Measurements from ENCODE around the gene CA12. TPM values are rescaled to one million over a fixed set of nuclear protein-coding genes. Genes with fewer than 3 reads are reported as not detected.
A peak's percentile ranks its signal among the peaks of the same experiment; 100 is the strongest.

The CA12 gene
- polyA plus RNA-seq, 3 donors: not detected

DNA sequence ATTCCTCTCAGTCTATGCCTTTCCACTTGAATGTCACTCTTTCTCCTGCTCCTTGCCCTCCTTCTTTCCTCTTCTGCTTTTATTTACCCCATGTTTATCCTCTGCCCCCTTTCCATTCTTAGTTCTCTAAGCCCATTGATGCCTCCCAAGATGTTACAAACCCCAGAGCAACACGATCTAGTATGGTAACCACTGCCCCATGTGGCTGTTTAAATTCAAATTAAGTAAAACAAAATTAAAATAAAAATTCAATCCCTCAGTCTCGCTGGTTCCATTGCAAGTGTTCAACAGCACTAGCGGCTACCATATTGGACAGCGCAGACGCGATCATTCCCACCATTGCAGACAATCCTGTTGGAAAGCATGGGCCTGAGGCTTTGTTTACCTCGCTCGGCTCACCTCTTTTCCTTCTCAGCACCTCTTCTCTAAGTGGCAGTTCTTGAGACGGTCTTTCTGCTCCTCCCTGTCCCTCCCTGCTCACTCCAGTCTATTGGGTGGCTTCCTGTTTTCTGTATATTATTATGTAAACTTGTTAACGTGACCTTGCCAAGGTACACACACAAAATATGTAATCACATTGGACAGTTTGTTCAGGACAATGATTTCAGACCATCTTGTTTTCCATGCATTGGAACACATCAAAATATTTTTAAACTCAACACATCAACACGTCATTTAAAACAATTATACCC is 21.8 kb upstream of the CA12 start:
- WGBS (ENCODE audit: insufficient coverage): 98% methylated on average over 5 of the region's 11 CpGs
- Histone ChIP-seq H3K4me2 (replicated peaks; ENCODE audit: extremely low read depth, low read length, poor library complexity, severe bottlenecking) (no peak overlapping the region), H3K79me2 (ENCODE audit: insufficient read depth, low read length) (no peaks in the 10 kb centered on the region), H2AFZ (ENCODE audit: insufficient read depth, low read depth, low read length, poor library complexity, severe bottlenecking) (no peak overlapping the region), H3K4me1 (ENCODE audit: control insufficient read depth in 1 of 2, insufficient read depth in 2 of 2, low read length in 2 of 2) (peaks cover 11 to 22% of the 10 kb centered on the region in 2 donors), H3K9me3 (replicated peaks in 1 of 2; ENCODE audit: control insufficient read depth in 1 of 2, insufficient read depth in 1 of 2, low read length in 2 of 2) (no peaks in the 10 kb centered on the region), H3K4me3 (replicated peaks in 1 of 3; ENCODE audit: low read depth in 2 of 3, low read length in 3 of 3) (no peak overlapping the region), H3K36me3 (replicated peaks in 1 of 2; ENCODE audit: control insufficient read depth in 1 of 2, insufficient read depth in 2 of 2, low read length in 2 of 2) (no peaks in the 10 kb centered on the region), H3K27me3 (ENCODE audit: control insufficient read depth in 2 of 2, insufficient read depth in 2 of 2, low read length in 2 of 2) (no peaks in the 10 kb centered on the region), H4K20me1 (ENCODE audit: insufficient read depth, low read length) (no peaks in the 10 kb centered on the region), H3K27ac (ENCODE audit: low read depth in 1 of 2, low read length in 2 of 2) (no peak overlapping the region), H3K9ac (ENCODE audit: insufficient read depth, low read length, poor library complexity, severe bottlenecking) (no peak overlapping the region)
- no peak for DNase-seq
- intact Hi-C loops (cut with micrococcal nuclease): loop anchor here in 1 of 2 donors (5.0 kb wide), 1 partner anchor 356 kb away; no protein-coding TSS in a partner anchor
- H3K4me3 Mint-ChIP-seq: no peak overlapping the region
- TF ChIP-seq, protein P1, sequence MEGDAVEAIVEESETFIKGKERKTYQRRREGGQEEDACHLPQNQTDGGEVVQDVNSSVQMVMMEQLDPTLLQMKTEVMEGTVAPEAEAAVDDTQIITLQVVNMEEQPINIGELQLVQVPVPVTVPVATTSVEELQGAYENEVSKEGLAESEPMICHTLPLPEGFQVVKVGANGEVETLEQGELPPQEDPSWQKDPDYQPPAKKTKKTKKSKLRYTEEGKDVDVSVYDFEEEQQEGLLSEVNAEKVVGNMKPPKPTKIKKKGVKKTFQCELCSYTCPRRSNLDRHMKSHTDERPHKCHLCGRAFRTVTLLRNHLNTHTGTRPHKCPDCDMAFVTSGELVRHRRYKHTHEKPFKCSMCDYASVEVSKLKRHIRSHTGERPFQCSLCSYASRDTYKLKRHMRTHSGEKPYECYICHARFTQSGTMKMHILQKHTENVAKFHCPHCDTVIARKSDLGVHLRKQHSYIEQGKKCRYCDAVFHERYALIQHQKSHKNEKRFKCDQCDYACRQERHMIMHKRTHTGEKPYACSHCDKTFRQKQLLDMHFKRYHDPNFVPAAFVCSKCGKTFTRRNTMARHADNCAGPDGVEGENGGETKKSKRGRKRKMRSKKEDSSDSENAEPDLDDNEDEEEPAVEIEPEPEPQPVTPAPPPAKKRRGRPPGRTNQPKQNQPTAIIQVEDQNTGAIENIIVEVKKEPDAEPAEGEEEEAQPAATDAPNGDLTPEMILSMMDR (IDR thresholded peaks at IDR 0.05): peak; percentile 15
- H3K27me3 Mint-ChIP-seq (ENCODE audit: low read depth in 3 of 3): peaks cover 0 to 2% (median 0%) of the 10 kb centered on the region in 3 donors
- no peaks in the 10 kb centered on the region for H3K36me3 Mint-ChIP-seq
- H3K9me3 Mint-ChIP-seq: peaks cover 0 to 2% (median 0%) of the 10 kb centered on the region in 7 donors
- peak overlapping the region in 1 of 7 donors; percentile 12 for H3K27ac Mint-ChIP-seq
- H3K4me1 Mint-ChIP-seq: peaks cover 35% of the 10 kb centered on the region

DNA sequence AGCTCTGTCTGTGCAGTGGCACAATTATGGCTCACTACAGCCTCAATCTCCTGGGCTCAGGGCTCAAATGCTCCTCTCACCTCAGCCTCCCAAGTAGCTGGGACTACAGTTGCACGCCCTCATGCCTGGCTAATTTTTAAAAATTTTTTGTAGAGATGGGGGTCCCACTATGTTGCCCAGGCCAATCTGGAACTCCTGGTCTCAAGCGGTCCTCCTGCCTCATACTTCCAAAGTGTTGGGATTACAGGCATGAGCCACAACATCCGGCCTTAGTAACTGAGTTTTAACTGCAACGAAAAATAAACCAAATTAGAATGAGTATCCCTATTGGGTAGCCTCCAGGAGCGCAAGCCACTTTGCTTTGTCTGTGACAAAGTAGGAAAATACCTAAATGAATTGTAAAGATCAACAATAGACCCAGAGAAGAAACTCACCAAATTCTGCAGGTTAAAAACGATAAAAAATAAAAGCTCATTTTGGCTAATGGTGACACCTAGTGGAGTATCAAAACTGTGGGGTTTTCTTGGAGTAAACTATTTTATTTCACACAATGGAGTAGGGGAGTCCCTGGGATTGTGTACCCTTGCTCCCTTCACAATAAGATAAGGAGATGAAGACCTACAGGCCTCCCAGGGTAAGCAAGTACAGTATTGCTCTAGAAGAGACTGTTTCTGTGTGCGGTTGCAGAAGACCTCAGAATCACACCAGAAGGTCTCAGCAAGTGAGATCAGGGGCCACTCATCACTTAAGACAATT is 21.0 kb upstream of the CA12 start:
- no peaks in the 10 kb centered on the region for H3K9me3 ChIP-seq (replicated peaks in 1 of 2; ENCODE audit: control insufficient read depth in 1 of 2, insufficient read depth in 1 of 2, low read length in 2 of 2)
- Mint-ChIP-seq H3K4me3 (no peak overlapping the region), H3K4me1 (peaks cover 35% of the 10 kb centered on the region), H3K36me3 (no peaks in the 10 kb centered on the region), H3K9me3 (peaks cover 0 to 2% (median 0%) of the 10 kb centered on the region in 7 donors), H3K27ac (no peak overlapping the region), H3K27me3 (ENCODE audit: low read depth in 3 of 3) (peaks cover 0 to 2% (median 0%) of the 10 kb centered on the region in 3 donors)
- H3K27me3 ChIP-seq (ENCODE audit: control insufficient read depth in 2 of 2, insufficient read depth in 2 of 2, low read length in 2 of 2): no peaks in the 10 kb centered on the region
- WGBS (ENCODE audit: insufficient coverage): 100% methylated on average over 1 of the region's 7 CpGs
- H4K20me1 ChIP-seq (ENCODE audit: insufficient read depth, low read length): no peaks in the 10 kb centered on the region
- H3K4me2 ChIP-seq (replicated peaks; ENCODE audit: extremely low read depth, low read length, poor library complexity, severe bottlenecking): no peak overlapping the region
- TF ChIP-seq, protein P1 (IDR thresholded peaks at IDR 0.05): peak; percentile 44
- no peak overlapping the region for H3K27ac ChIP-seq (ENCODE audit: low read depth in 1 of 2, low read length in 2 of 2)
- intact Hi-C loops (cut with micrococcal nuclease): loop anchor here in 1 of 2 donors (5.0 kb wide), 1 partner anchor 355 kb away; no protein-coding TSS in a partner anchor
- H3K9ac ChIP-seq (ENCODE audit: insufficient read depth, low read length, poor library complexity, severe bottlenecking): no peak overlapping the region
- peak in 1 of 3 donors; percentile 26 for DNase-seq
- no peak overlapping the region for H3K4me3 ChIP-seq (replicated peaks in 1 of 3; ENCODE audit: low read depth in 2 of 3, low read length in 3 of 3)
- no peaks in the 10 kb centered on the region for H3K36me3 ChIP-seq (replicated peaks in 1 of 2; ENCODE audit: control insufficient read depth in 1 of 2, insufficient read depth in 2 of 2, low read length in 2 of 2)
- H3K79me2 ChIP-seq (ENCODE audit: insufficient read depth, low read length): no peaks in the 10 kb centered on the region
- H2AFZ ChIP-seq (ENCODE audit: insufficient read depth, low read depth, low read length, poor library complexity, severe bottlenecking): no peak overlapping the region
- H3K4me1 ChIP-seq (ENCODE audit: control insufficient read depth in 1 of 2, insufficient read depth in 2 of 2, low read length in 2 of 2): peaks cover 11 to 22% of the 10 kb centered on the region in 2 donors

Data from CD14-positive monocyte (primary cell).